CD14-positive monocyte (primary cell): Measurements from ENCODE around the gene UNC93B1. TPM values are rescaled to one million over a fixed set of nuclear protein-coding genes. Genes with fewer than 3 reads are reported as not detected.

Source experiments
- DNase-seq, 3 donors: peaks; one replicate each; pipeline ENCODE4 v3.0.0-alpha.2; 2011 to 2022
- H2AFZ ChIP-seq: 2 replicates; pipeline ENCODE4 v1.6.0; 2012; ENCODE audit warnings: mild to moderate bottlenecking, low read depth, low read length, inconsistent platforms; ENCODE audit not compliant: insufficient read depth, poor library complexity, severe bottlenecking
- H3K27ac ChIP-seq, 2 donors: 1 replicate in 1 of 2; 2 replicates in 1 of 2; pipeline ENCODE4 v1.5.1; 2012 to 2013; ENCODE audit warnings: low read length in 2 of 2, control low read depth in 1 of 2, inconsistent platforms in 1 of 2, low read depth in 1 of 2, mild to moderate bottlenecking in 1 of 2
- H3K27me3 ChIP-seq, 2 donors: one replicate each; pipeline versions ENCODE4 v1.6.0 to v1.6.1; 2011 to 2013; ENCODE audit warnings: low read length in 2 of 2; ENCODE audit not compliant: control insufficient read depth in 2 of 2, insufficient read depth in 2 of 2
- H3K36me3 ChIP-seq, 2 donors: replicated peaks in 1 of 2; 1 replicate in 1 of 2; 2 replicates in 1 of 2; pipeline versions ENCODE4 v1.5.1 to v1.6.1; 2012 to 2013; ENCODE audit warnings: low read length in 2 of 2, control low read depth in 1 of 2, inconsistent platforms in 1 of 2, mild to moderate bottlenecking in 1 of 2; ENCODE audit not compliant: insufficient read depth in 2 of 2, control insufficient read depth in 1 of 2
- H3K4me1 ChIP-seq, 2 donors: 1 replicate in 1 of 2; 2 replicates in 1 of 2; pipeline versions ENCODE4 v1.5.1 to v1.6.1; 2012 to 2013; ENCODE audit warnings: low read length in 2 of 2, control low read depth in 1 of 2, inconsistent platforms in 1 of 2, mild to moderate bottlenecking in 1 of 2, moderate library complexity in 1 of 2; ENCODE audit not compliant: insufficient read depth in 2 of 2, control insufficient read depth in 1 of 2
- H3K4me2 ChIP-seq: replicated peaks from 2 replicates; pipeline ENCODE3; 2012; ENCODE audit warnings: low read length, moderate library complexity, mild to moderate bottlenecking; ENCODE audit not compliant: poor library complexity, severe bottlenecking; ENCODE audit errors: extremely low read depth
- H3K4me3 ChIP-seq, 3 experiments: fragments of 200-600 bp in 1 of 3; sonication (generic) in 1 of 3; replicated peaks in 1 of 3; 1 replicate in 2 of 3; 2 replicates in 1 of 3; pipeline ENCODE4 v1.5.1; 2011 to 2013; ENCODE audit warnings: low read length in 3 of 3, mild to moderate bottlenecking in 3 of 3, control low read depth in 2 of 3, low read depth in 2 of 3, inconsistent platforms in 1 of 3, moderate library complexity in 1 of 3
- H3K79me2 ChIP-seq: 2 replicates; pipeline ENCODE4 v1.6.0; 2012; ENCODE audit warnings: mild to moderate bottlenecking, control low read depth, inconsistent platforms, low read length, moderate library complexity; ENCODE audit not compliant: insufficient read depth
- H3K9ac ChIP-seq: 2 replicates; pipeline ENCODE4 v1.6.0; 2017; ENCODE audit warnings: low read length, mild to moderate bottlenecking; ENCODE audit not compliant: insufficient read depth, poor library complexity, severe bottlenecking
- H3K9me3 ChIP-seq, 2 donors: replicated peaks in 1 of 2; 1 replicate in 1 of 2; 2 replicates in 1 of 2; pipeline versions ENCODE4 v1.5.1 to v1.6.1; 2012 to 2013; ENCODE audit warnings: low read length in 2 of 2, control low read depth in 1 of 2; ENCODE audit not compliant: control insufficient read depth in 1 of 2, insufficient read depth in 1 of 2
- H4K20me1 ChIP-seq: 2 replicates; pipeline ENCODE4 v1.6.0; 2012; ENCODE audit warnings: mild to moderate bottlenecking, low read length, control low read depth, moderate library complexity; ENCODE audit not compliant: insufficient read depth
- H3K27ac Mint-ChIP-seq, 7 donors: one replicate each; pipeline ENCODE4 v1.8.0; 2020; ENCODE audit warnings: mild to moderate bottlenecking in 7 of 7, mixed read lengths in 7 of 7, moderate library complexity in 6 of 7, inconsistent platforms in 2 of 7
- H3K27me3 Mint-ChIP-seq, 3 donors: one replicate each; pipeline ENCODE4 v1.8.0; 2021 to 2022; ENCODE audit warnings: low read depth in 3 of 3, mild to moderate bottlenecking in 3 of 3, mixed read lengths in 3 of 3, moderate library complexity in 3 of 3, inconsistent platforms in 1 of 3
- H3K36me3 Mint-ChIP-seq, 2 donors: one replicate each; pipeline ENCODE4 v1.8.0; 2020; ENCODE audit warnings: mixed read lengths in 2 of 2, inconsistent platforms in 1 of 2, mild to moderate bottlenecking in 1 of 2
- H3K4me1 Mint-ChIP-seq: one replicate; pipeline ENCODE4 v1.8.0; 2020; ENCODE audit warnings: mild to moderate bottlenecking, mixed read lengths
- H3K4me3 Mint-ChIP-seq, 2 donors: one replicate each; pipeline ENCODE4 v1.8.0; 2020; ENCODE audit warnings: mild to moderate bottlenecking in 2 of 2, mixed read lengths in 2 of 2, moderate library complexity in 1 of 2
- H3K9me3 Mint-ChIP-seq, 7 donors: one replicate each; pipeline ENCODE4 v1.8.0; 2020 to 2022; ENCODE audit warnings: mixed read lengths in 7 of 7, mild to moderate bottlenecking in 6 of 7, moderate library complexity in 6 of 7, inconsistent platforms in 2 of 7
- WGBS: methylation state at CpG from one replicate; pipeline ENCODE4 v1.1.5; 2013; ENCODE audit warnings: missing lambda C conversion rate; ENCODE audit not compliant: insufficient coverage; 5-methylcytosine and 5-hydroxymethylcytosine counted together
- intact Hi-C, 2 donors: fragments of 100-400 bp; cut with micrococcal nuclease; formaldehyde crosslinking; loops; one replicate each; pipeline versions ENCODE4 v1.15.0 to v1.15.1; 2023
- polyA plus RNA-seq, 3 donors: library from polyadenylated mRNA; depleted of rRNA in 1 of 3; unstranded in 2 of 3; stranded (reverse) in 1 of 3; fragments of 300-500 nt in 2 of 3; fragments of >200 nt in 1 of 3; fragmentation: Illumina TruSeq in 2 of 3; gene quantifications; 1 replicate in 2 of 3; 2 replicates in 1 of 3; pipeline ENCODE4 v1.2.3, GENCODE V29; 2012 to 2021
- TF ChIP-seq, protein P1 (sequence below): fragments of 200-600 bp; IDR thresholded peaks from one replicate; pipeline ENCODE4 v1.8.0; 2022; ENCODE audit warnings: antibody characterized with exemption, mild to moderate bottlenecking

UNC93B1 gene
- polyA plus RNA-seq, 3 donors: 185 to 301 (median 220) TPM

DNA sequence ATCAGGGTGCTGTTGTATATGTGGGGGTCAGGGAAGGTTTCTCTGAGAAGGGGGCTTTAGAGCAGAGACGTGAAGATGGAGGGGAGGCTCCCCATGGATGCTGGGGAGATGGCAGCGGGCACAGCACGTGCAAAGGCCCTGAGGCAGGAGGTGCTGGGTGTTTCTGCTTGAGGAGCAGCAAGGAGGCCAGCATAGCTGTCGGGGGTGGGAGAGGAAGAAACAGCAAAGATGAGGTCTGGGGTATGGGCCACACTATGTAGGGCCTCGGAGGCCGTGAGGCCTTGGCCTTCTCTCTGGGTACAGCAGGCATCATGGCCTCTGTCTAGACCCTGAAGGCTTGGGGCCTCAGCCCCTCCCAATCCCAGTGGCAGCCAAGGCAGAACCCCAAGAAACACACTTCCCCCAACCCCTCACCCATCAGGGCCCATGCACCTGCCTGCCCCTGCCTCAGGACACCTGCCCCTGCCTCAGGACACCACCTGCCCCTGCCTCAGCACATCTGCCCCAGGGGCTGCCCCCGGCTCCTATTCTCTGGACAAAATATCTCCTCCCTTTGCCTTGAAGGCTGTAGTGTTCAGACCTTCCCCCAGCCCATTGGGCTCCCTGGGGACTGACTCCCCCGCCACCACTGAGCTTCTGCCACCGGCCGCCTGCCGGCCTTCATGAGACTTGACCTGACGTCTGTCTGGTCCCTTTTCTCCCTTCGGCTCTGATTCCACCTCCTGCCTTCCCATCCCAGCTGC lies 12.4 kb upstream of the UNC93B1 start:
- Histone ChIP-seq H4K20me1 (peaks cover 78% of the 10 kb centered on the region), H3K4me2 (no peak overlapping the region), H3K4me3 (no peak overlapping the region), H3K9ac (peak overlapping the region; percentile 17), H3K79me2 (peaks cover 43% of the 10 kb centered on the region), H3K27me3 (no peaks in the 10 kb centered on the region), H3K27ac (peak overlapping the region in 1 of 2 donors; percentile 14), H3K9me3 (no peaks in the 10 kb centered on the region), H3K36me3 (peaks cover 38 to 66% of the 10 kb centered on the region in 2 donors), H2AFZ (no peak overlapping the region), H3K4me1 (peaks cover 37 to 39% of the 10 kb centered on the region in 2 donors)
- H3K4me3 Mint-ChIP-seq: no peak overlapping the region
- peak overlapping the region in 4 of 7 donors; percentile 20 to 52 (median 41) for H3K27ac Mint-ChIP-seq
- H3K27me3 Mint-ChIP-seq: peaks cover 0 to 3% (median 2%) of the 10 kb centered on the region in 3 donors
- DNase-seq: no peak
- 86% methylated on average over 13 of the region's 13 CpGs for WGBS
- H3K36me3 Mint-ChIP-seq: peaks cover 45 to 72% of the 10 kb centered on the region in 2 donors
- TF ChIP-seq, protein P1, sequence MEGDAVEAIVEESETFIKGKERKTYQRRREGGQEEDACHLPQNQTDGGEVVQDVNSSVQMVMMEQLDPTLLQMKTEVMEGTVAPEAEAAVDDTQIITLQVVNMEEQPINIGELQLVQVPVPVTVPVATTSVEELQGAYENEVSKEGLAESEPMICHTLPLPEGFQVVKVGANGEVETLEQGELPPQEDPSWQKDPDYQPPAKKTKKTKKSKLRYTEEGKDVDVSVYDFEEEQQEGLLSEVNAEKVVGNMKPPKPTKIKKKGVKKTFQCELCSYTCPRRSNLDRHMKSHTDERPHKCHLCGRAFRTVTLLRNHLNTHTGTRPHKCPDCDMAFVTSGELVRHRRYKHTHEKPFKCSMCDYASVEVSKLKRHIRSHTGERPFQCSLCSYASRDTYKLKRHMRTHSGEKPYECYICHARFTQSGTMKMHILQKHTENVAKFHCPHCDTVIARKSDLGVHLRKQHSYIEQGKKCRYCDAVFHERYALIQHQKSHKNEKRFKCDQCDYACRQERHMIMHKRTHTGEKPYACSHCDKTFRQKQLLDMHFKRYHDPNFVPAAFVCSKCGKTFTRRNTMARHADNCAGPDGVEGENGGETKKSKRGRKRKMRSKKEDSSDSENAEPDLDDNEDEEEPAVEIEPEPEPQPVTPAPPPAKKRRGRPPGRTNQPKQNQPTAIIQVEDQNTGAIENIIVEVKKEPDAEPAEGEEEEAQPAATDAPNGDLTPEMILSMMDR: no peak
- peaks cover 43% of the 10 kb centered on the region for H3K4me1 Mint-ChIP-seq
- H3K9me3 Mint-ChIP-seq: no peaks in the 10 kb centered on the region
- intact Hi-C loops: no loop called here

GRCh38 chr11:68015467-68015866 lies 11.6 kb upstream of the UNC93B1 start:
- Histone ChIP-seq H4K20me1 (peaks cover 78% of the 10 kb centered on the region), H3K4me3 (no peak overlapping the region), H3K36me3 (peaks cover 31 to 57% of the 10 kb centered on the region in 2 donors), H3K9ac (no peak overlapping the region), H3K4me2 (no peak overlapping the region), H3K79me2 (peaks cover 52% of the 10 kb centered on the region), H3K9me3 (no peaks in the 10 kb centered on the region), H3K27ac (no peak overlapping the region), H3K27me3 (no peaks in the 10 kb centered on the region), H3K4me1 (peaks cover 45 to 48% of the 10 kb centered on the region in 2 donors), H2AFZ (no peak overlapping the region)
- H3K27me3 Mint-ChIP-seq: peaks cover 0 to 3% (median 2%) of the 10 kb centered on the region in 3 donors
- no peaks in the 10 kb centered on the region for H3K9me3 Mint-ChIP-seq
- TF ChIP-seq, protein P1: no peak
- no peak overlapping the region for H3K27ac Mint-ChIP-seq
- intact Hi-C loops: no loop called here
- H3K4me1 Mint-ChIP-seq: peaks cover 49% of the 10 kb centered on the region
- 100% methylated on average over 2 of the region's 8 CpGs for WGBS
- no peak overlapping the region for H3K4me3 Mint-ChIP-seq
- no peak for DNase-seq
- peaks cover 39 to 63% of the 10 kb centered on the region in 2 donors for H3K36me3 Mint-ChIP-seq
